ENCODE results near the gene ASB18.
"Not testable (repeated sequence)": the region's sequence is repeated elsewhere in the genome, so short reads cannot be mapped to it uniquely, and the experiment has no call there.

ASB18 gene

GRCh38 chr2:236264256-236264655 lies at the start of gene ASB18:
ASB18 (minus strand) TSS chr2:236264406; CDS start chr2:236264345, 61 bp downstream.
- no peak for DNase-seq

GRCh38 chr2:236311286-236311685 lies 47.1 kb upstream of the ASB18 start:
- DNase-seq, result no peak

- peak; percentile 7 for DNase-seq
These were observed 45.4 kb upstream of the ASB18 start for GRCh38 chr2:236309669-236310029.

- DNase-seq, result no peak
These were observed 44.9 kb upstream of the ASB18 start for GRCh38 chr2:236308855-236309668.

GRCh38 chr2:236307641-236308040 lies 43.4 kb upstream of the ASB18 start:
- no peak for DNase-seq

GRCh38 chr2:236306825-236307540 lies 42.8 kb upstream of the ASB18 start:
- no peak for DNase-seq

- no peak for DNase-seq
These were observed 41.9 kb upstream of the ASB18 start for GRCh38 chr2:236305964-236306605.

GRCh38 chr2:236305531-236305930 lies 41.3 kb upstream of the ASB18 start:
- no peak for DNase-seq

GRCh38 chr2:236303935-236304334 lies 39.7 kb upstream of the ASB18 start:
- no peak for DNase-seq

- no peak for DNase-seq
These were observed 38.3 kb upstream of the ASB18 start for GRCh38 chr2:236302555-236302954.

GRCh38 chr2:236298924-236299475 lies 34.8 kb upstream of the ASB18 start:
- no peak for DNase-seq

GRCh38 chr2:236295481-236295880 lies 31.3 kb upstream of the ASB18 start:
- DNase-seq, result no peak

GRCh38 chr2:236294647-236295046 lies 30.4 kb upstream of the ASB18 start:
- DNase-seq, result no peak

GRCh38 chr2:236293241-236293810 lies 29.1 kb upstream of the ASB18 start:
- no peak for DNase-seq

GRCh38 chr2:236291911-236292310 lies 27.7 kb upstream of the ASB18 start:
- no peak for DNase-seq

GRCh38 chr2:236291476-236291875 lies 27.3 kb upstream of the ASB18 start:
- no peak for DNase-seq

GRCh38 chr2:236290742-236291425 lies 26.7 kb upstream of the ASB18 start:
- DNase-seq, result no peak

GRCh38 chr2:236289766-236290462 lies 25.7 kb upstream of the ASB18 start:
- no peak for DNase-seq

- DNase-seq, result not testable (repeated sequence)
These were observed 24.2 kb upstream of the ASB18 start for GRCh38 chr2:236288373-236288772.

GRCh38 chr2:236287656-236288055 lies 23.4 kb upstream of the ASB18 start:
- no peak for DNase-seq

- no peak for DNase-seq
These were observed 22.8 kb upstream of the ASB18 start for GRCh38 chr2:236286873-236287545.
